ENCODE results near the gene MMAA.
"Not testable (repeated sequence)": the region's sequence is repeated elsewhere in the genome, so short reads cannot be mapped to it uniquely, and the experiment has no call there.

Gene MMAA

DNA sequence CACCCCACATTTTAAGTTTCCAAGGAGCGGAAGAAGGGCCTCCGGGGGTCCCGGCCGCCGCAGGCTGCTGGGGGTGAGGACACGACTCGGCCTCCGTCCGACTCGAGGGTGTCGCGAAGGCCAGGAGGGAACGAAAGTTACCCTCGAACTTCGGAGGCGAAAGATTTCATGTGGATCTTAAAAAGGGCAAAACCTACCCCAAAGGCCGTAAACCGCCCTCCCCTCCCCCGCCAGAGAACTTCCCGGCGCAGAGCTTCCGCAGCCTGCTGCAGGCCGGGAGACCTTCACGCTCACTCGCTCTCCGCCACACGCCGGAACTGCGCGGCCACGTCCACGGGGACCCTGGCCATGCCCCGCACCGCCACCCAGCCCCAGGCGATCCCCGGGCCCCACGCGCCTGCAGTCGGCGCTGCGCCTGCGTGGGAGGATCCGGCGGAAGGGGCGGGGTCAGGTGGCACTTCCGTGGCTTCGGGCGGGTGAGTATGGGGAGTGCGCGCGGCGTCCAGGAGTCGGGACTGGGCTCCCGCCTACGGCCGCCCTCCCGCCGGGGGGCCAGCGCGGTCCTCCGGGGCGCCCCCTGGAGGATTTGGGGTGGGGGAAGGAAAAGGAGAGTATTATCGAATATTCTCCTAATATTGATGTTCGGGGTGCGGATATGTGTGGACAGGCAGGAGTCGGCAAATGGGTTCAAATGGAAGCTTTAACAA, at the start of gene MMAA:
TSS of gene MMAA (plus strand) at position 454 of the 707 bp plus-strand sequence. CDS start 19,755 bp downstream, outside the sequence.
- peak; percentile 98 for DNase-seq
- peak; percentile 94 for ATAC-seq

DNA sequence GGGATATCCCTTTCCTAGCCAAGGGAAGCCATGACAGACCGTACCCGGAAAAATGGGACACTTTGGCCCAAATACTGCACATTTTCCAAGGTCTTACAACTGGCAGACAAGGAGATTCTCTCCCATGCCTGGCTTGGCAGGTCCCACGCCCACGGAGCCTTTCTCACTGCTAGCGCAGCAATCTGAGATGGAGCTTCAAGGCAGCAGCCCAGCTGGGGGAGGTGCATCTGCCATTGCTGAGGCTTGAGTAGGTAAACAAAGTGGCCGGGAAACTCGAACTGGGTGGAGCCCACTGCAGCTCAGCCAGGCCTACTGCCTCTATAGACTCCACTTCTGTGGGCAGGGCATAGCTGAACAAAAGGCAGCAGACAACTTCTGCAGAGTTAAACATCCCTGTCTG, 44.6 kb upstream of the MMAA start:
- not testable (repeated sequence) for DNase-seq, ATAC-seq

DNA sequence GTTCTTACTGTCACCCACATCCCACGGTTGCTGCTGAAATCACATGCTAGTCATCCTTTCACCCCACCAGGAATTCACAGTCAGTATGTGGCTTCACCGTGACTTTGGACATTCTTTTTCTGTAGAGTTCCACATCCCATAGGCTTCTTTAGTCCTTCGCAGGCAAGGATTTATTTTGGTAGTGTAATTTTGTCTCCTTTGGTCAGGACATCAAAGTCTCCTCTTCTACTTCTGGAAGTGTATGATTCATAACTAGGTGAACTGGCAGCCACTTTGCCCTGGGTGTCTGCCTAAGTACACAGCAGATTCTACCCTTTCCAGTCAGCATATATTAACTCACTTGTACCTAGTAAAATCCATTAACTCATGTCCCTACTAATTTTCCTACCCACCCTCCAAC, 38.3 kb upstream of the MMAA start:
- ATAC-seq: no peak
- no peak for DNase-seq

DNA sequence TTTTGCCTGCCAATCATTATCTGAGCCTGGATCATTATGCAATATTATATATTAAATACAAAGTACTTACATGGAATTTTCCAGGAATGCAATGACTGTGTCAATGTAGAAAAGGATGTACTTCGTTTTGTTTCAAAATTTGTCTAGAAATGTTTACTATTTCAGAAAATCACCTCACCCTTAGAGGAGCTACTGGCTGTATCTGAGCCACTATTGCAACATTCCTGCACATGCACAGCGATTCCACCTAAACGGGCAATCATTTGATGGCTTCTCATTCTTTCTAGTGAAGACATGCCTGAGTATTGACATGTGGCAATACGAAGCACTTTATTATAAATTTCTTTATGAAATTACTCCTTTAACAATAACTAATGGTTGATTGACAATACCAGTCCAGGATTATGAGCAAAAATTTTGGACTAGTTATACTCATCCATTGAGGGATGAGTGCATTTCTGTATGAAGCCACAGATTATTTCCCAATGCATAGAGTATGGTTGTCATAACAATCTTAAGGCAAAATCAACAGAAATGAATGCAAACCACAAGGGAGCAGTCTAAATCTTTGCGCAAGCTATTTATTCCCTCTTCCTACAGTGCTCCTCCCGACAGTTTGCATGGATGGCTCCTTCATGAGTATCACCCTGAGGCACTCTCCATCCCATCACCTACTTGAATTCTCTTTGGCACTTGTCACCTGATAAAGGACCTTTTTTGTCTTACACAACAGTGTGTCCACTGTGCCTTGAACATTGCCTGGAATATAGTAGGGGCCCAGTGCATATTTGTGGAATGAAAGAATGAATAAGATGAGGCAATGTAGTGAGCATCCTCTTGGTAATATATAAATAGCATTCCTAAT, 35.8 kb upstream of the MMAA start:
- DNase-seq: no peak
- ATAC-seq: no peak

DNA sequence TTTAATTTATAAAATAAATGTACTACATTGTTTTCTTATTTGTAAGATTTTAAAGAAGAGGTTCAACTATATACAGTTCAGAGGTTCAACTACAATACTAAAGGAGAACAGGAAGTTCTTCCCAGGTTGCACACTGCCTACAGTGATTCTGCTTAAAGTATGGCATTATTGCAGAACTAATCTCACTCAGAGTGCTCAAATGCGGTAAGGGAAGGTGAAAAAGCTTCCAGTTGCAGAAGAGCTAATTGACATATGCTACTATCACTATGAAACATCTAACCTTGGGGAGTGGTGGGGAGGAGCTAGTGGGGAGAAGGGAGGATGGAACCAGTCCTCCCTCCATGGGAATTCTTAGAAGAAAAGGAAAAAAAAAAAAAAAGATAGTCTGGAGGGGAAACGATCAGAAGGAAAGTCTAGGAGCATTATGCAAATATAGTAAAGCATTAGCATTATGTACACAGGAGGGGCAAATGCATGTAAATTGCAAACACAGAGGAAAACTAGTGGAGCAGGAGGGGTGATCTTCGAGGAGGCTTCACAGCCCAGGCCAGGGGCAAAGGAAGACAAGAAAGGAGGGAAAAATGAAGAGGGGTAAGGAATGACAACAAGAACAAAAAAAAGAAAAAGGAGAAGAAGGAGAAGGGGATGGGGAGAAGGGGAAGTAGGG, 32.0 kb upstream of the MMAA start:
- DNase-seq: no peak
- ATAC-seq: no peak

DNA sequence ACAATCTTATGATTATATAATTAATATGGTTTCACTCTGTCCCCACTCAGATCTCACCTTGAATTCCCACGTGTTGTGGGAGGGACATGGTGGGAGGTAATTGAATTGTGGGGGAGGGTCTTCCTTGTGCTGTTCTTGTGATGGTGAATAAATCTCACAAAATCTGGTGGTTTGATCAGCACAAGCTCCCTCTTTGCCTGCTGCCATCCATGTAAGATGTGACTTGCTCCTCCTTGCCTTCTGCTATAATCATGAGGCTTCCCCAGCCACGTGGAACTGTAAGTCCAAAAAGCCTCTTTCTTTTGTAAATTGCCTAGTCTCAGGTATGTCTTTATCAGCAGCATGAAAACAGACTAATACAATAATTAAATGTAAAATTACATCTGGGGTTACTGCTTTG, 29.8 kb upstream of the MMAA start:
- not testable (repeated sequence) for ATAC-seq, DNase-seq

DNA sequence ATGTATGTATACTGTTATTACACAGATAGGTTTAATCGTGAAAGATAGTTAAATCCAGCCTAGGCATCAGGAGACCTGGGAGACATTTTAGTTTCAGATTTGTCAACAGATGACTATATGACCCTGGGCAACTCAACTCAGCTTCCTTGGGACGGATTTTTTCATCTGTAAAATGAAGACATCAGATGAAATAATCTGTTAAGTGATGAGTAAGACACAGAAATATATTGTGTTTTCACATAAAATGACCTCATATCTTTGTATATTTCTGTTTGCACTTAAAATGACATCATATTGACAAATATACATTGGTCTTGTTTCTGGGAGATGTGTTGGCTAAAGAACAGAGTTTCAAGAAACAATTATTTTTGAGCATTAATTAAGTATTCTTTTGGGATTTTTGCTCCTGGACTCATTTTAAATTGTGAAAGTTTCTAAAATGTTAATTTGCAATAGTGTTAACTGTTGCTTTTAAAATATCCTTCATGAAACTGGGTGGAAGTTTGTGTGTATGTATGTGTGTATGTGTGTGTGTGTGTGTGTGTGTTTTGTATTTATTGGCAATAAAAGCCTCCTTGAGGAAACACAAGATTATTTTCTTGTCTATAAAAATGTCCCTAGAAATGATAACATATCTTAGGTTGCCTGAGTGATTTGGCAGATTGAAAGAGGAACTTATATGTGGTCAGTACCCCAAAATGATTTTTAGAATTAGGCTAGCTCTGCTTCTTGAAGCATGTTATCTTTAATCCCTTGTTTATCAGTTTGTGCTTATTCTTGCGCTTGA, 29.1 kb upstream of the MMAA start:
- ATAC-seq: no peak
- no peak for DNase-seq

DNA sequence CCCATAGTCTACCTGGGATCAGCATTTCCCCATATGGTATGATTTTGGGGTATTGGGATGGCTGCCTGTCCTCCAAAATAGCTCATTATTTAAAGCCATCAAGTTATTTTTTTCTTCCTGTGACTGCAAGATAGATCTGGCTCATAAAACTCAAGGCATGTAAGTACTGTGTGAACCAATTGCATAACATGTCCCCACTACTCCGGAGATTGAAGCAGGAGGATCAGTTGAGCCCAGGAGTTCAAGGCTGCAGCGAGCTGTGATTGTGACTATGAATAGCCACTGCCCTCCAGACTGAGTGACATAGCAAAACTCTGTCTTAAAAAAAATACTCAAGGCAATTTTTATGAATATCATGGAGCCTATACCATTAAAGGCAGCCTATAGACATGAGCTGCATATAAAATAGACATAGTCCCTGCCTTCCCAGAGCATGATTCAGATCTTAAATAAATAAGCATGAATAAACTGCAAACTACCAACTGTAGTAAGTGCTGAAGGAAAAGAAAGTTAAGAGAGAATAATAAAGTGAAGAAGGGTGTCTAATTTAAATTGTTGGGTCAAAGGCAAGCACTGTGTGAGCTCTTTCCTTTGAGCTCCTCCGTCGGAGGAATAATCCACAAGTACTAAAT, 16.9 kb upstream of the MMAA start:
- DNase-seq: no peak
- no peak for ATAC-seq

DNA sequence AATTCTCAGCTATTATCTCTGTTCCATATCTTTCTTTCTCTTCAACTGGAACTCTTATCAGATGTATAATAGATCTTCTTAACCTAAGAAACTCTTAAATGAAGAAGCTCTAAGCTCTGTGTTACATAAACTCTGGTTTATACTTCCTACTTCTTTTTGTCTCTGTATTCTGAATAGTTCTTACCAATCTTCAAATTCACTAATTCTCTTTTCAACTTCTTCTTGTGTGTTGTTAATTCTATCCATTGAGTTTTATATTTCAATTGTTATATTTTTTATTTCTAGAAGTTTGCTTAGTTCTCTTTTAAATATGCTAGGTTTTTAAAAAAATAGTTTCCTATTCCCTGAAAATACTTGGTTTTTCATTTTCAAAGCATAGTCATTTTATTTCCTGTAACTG, 13.2 kb upstream of the MMAA start:
- ATAC-seq (no peak), DNase-seq (no peak)

DNA sequence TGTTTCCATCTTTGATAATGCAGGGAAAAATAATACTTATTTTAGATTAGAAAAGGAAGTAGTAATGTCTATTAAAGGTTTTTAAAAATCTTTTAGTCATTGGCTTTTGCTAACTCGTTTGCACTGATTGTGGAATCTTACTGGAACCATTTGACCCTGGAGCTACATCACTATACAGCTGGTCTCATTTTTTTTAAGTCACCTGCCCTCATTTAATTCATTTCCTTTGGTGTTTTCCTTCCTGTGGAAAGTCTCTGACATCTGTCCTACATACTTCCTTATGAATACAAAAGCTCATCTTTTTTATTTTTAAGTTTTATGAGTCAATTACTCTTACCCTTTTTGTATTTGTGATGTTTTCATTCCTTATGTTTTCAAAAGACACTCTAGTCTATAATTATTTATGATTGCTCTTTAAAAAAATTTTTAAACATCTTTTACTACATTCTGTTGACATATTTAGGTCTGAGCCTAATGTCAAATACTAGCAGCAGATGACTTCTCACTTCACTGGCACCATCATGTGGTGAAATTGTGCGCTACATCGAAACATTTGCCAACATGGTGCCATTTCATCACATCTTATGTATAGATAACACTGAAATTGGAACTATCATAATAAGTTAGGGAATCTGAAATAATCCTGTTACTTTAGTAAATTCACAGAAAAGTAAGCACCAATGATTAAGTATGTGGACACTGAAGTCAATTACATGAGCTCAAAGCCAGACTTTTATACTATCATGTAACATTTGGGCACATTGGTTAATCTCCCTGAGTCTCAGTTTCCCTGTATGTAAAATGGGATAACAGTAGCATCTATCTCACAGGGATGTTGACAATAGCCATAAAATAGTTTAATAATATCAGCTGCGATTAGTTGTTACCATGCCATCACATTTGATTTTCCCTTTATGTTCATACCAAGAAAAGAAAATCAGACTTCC, 9.4 kb upstream of the MMAA start:
- ATAC-seq: no peak
- DNase-seq: peak; percentile 72

DNA sequence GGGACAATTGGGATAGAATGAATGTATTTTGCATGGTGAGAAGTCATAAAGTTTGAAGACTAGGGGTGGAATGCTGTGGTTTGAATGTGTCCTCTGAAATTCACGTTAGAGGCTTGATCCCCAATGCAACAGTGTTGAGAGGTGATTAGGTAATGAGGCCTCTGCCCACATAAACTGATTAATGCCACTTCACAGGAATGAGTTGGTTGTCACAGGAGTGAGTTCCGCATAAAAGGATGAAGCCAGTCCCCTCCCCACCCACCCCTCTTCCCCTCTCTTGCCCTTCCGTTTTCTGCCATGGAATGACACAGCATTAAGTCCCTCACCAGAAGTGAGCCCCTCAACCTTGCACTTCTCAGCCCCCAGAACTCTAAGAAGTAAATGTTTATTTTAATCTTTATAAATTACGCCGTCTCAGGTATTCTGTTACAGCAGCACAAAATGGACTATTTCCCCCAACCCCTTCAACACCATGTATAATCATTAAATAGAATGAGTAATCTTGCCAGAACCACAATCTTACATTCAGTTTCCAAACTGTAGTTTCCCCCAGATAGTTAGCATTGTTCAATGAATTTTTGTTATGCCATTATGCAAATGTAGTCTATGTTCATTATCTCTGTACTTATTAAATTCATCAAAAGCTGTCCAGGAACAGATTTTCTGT, 5.5 kb upstream of the MMAA start:
- ATAC-seq: peak; percentile 80
- no peak for DNase-seq

DNA sequence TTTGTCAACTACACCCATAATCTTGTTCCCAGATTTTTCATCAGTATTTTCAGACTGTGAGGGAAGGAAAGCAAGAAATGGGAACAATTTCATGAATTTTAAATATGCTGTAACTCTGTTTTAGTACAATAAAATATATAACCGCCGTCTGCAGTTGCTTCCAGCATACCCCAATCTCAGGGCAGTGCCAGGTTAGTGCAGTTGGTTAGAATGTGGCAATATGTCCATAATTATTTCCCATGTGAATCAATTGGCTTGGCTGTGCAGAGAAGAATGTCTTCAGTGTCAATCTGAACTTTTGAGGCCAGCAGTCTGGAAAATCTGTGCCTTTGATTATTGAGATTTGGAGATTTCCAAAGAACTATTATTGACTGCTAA, 5.0 kb upstream of the MMAA start:
- ATAC-seq: no peak
- no peak for DNase-seq

DNA sequence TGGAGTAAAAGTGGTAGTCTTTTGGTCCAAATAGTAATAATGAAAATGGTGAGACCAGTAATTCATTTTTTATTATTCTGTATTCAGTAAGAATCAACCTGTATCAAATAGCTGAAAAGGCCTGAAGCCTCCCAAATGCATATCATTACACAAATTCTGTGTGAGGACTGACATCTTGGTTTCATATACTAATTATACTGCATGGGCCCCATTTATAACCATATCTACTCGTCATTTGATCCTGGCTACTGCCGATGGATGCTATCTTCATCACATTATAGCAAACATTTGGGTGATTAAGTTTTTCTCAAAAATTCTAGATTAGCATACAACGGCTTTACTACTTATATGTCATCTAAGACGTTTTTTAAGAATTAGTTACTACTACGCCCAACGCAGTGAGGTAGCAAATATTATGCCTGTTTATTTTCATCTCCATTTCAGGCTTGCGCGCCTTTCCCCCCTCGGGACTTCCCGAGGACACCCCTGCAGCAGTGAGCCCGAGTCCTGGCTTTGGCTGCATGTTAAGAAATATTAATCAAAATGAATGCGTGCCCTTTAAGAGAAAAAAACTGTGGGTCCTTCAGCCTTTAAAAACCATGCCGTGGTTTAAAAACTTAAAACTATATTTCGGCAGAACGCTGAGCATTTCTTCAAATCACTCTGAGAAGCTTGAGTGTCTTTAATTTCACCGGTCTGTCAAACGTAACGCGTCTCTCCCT, 814 bp upstream of the MMAA start:
- DNase-seq (peak; percentile 32), ATAC-seq (no peak)

DNA sequence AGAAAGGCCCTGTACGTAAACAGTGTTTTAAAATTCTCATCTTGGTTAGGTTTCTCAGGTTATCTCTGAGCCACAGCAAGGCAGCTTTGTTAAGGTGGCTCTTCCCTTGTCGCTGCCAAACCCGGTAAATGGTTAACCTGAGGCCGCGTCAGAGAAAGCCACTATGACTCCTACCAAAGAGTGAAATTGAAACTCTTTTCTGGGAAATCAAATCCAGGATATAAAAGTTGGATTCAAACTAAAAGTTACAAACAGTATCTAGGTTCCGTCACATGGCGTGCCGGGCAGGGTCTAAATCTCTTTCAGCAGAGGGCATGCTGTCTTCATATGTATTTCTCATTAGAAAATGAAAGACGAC, 433 bp downstream of the MMAA start:
- ATAC-seq (peak; percentile 70), DNase-seq (peak; percentile 64)

DNA sequence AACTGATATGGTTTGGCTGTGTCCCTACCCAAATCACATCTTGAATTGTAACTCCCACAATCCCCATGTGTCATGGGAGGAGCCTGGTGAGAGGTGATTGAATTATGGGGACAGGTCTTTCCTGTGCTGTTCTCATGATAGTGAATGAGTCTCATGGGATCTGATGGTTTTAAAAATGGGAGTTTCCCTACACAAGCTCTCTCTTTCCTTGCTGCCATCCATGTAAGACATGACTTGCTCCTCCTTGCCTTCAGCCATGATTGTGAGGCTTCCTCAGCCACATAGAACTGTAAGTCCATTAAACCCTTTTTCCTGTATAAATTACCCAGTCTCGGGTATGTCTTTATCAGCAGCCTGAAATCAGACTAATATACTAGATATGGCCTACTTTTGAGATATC, 2.9 kb downstream of the MMAA start:
- ATAC-seq, DNase-seq: not testable (repeated sequence)

DNA sequence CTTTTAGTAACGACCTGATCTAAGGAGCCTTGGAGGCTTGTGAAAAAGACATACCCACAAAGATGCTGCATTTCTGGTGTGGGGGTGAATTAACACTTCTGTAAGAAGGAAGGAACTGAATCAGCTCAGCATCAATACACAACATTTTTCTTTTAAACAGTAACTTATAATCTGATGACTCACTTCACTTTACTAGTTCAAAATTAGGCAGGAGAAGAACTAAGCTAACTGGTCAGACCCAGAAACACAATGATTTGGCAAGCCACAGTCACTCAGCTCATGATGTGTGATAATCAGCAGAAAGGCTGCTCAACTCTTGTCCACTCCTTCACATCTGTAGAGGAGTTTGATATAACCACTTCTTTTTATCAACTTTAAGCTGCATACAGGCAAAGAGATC, 4.6 kb downstream of the MMAA start:
- ATAC-seq: no peak

DNA sequence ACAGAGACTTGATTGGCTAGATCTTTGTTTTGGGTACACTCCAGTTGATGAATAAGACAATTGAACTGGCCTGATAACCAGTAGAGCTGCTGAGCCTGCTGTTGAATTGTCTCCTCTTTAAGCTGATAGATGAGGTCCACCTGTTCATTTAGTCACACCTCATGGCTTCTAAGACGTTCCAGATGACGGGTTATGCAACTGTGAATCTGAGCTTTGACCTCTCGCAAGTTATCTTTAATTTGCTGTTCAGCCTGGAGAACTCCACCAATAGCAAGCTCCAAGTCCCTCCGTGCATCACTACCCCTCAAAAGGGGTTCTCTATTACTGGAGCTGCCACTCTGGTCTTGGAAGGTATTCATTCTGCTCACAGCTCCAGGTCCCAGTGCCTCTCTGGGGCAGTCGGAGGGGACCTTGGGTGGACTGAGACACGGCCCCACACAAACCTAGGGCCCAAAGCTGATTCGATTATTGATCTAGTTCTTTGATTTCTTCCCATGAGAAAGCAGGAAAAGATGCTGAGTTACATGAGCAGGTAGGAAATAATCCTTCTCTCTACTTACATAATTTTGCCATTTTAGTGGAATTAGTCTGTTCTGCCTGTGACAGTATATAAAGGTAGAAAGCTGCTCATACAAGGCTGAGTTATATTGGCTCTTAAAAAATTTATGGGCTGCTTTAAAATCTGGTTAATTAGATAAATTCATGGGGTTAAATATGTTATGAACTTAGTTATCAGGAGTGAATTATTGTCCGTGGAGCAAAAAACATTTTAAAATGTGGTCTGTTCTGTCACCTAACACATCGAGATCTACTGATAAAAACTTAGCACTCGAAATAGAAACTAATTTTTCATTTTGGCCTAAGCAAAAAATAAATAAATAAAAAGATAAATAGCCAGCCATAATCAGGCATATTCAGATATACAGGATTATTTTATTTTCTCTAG, 6.8 kb downstream of the MMAA start:
- DNase-seq (no peak), ATAC-seq (no peak)

More for the DNA sequence above, 4.6 kb downstream of the MMAA start:
- DNase-seq: no peak

DNA sequence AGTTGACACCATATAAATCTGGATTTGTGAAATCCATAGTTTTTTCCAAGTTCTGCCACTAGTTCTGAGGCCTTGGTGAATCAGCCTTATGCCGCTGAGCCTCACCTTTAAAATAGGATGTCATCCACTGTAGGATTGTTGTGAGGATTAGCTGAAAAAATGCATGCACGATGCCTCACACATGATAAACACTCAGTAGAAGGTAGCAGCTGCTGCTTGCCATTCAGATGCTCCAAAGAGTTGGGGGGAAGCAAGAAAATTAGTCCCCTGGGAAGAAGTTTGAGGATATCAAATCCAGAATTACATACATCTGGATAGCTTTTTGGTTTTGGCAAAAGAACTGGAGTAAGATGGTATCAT, 7.4 kb downstream of the MMAA start:
- no peak for ATAC-seq
- no peak for DNase-seq
